Measurements from ENCODE around the gene PAPPA.

GRCh38 chr9:116238776-116239340, 85.3 kb downstream of the PAPPA start:
- TF ChIP-seq, protein P1, sequence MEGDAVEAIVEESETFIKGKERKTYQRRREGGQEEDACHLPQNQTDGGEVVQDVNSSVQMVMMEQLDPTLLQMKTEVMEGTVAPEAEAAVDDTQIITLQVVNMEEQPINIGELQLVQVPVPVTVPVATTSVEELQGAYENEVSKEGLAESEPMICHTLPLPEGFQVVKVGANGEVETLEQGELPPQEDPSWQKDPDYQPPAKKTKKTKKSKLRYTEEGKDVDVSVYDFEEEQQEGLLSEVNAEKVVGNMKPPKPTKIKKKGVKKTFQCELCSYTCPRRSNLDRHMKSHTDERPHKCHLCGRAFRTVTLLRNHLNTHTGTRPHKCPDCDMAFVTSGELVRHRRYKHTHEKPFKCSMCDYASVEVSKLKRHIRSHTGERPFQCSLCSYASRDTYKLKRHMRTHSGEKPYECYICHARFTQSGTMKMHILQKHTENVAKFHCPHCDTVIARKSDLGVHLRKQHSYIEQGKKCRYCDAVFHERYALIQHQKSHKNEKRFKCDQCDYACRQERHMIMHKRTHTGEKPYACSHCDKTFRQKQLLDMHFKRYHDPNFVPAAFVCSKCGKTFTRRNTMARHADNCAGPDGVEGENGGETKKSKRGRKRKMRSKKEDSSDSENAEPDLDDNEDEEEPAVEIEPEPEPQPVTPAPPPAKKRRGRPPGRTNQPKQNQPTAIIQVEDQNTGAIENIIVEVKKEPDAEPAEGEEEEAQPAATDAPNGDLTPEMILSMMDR (IDR thresholded peaks at IDR 0.05; ENCODE audit: low read depth, low read length): no peak
- TF ChIP-seq POLR2A (IDR thresholded peaks at IDR 0.05; ENCODE audit: extremely low read depth, insufficient read length) (no peak), MYC (IDR thresholded peaks at IDR 0.05; ENCODE audit: low read depth, low read length) (no peak)
- TF ChIP-seq, protein P2, sequence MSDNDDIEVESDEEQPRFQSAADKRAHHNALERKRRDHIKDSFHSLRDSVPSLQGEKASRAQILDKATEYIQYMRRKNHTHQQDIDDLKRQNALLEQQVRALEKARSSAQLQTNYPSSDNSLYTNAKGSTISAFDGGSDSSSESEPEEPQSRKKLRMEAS (IDR thresholded peaks at IDR 0.05; ENCODE audit: low read depth, low read length): no peak
